H9 (cell line): Measurements from ENCODE around the gene CREG2. TPM values are rescaled to one million over a fixed set of nuclear protein-coding genes. Genes with fewer than 3 reads are reported as not detected.

Experiments used
- DNase-seq: peaks from one replicate; pipeline ENCODE4 v3.0.0-alpha.2; 2017
- H2AFZ ChIP-seq: one replicate; pipeline ENCODE4 v1.6.1; 2013; ENCODE audit warnings: mild to moderate bottlenecking, low read length, control low read depth, moderate library complexity
- H2AK5ac ChIP-seq: 2 replicates; pipeline ENCODE4 v1.6.1; 2013; ENCODE audit warnings: low read length, control low read depth, mixed read lengths; ENCODE audit not compliant: insufficient read length
- H2BK120ac ChIP-seq: one replicate; pipeline ENCODE4 v1.6.1; 2013; ENCODE audit warnings: low read depth, mild to moderate bottlenecking, low read length, control low read depth, inconsistent platforms; ENCODE audit not compliant: poor library complexity, severe bottlenecking
- H2BK12ac ChIP-seq: 2 replicates; pipeline ENCODE4 v1.6.1; 2013; ENCODE audit warnings: low read length, control low read depth, mixed read lengths, low read depth; ENCODE audit not compliant: insufficient read length
- H2BK15ac ChIP-seq: 2 replicates; pipeline ENCODE4 v1.6.1; 2013; ENCODE audit warnings: low read depth, low read length, control low read depth
- H2BK20ac ChIP-seq: one replicate; pipeline ENCODE4 v1.6.1; 2013; ENCODE audit warnings: low read depth, mild to moderate bottlenecking, low read length, control low read depth, inconsistent platforms; ENCODE audit not compliant: poor library complexity, severe bottlenecking
- H2BK5ac ChIP-seq: 2 replicates; pipeline ENCODE4 v1.6.1; 2013; ENCODE audit warnings: low read length, control low read depth, mixed read lengths; ENCODE audit not compliant: insufficient read length
- H3K14ac ChIP-seq: 2 replicates; pipeline ENCODE4 v1.6.1; 2013; ENCODE audit warnings: low read length, control low read depth; ENCODE audit not compliant: insufficient read depth
- H3K18ac ChIP-seq: 2 replicates; pipeline ENCODE4 v1.6.1; 2013; ENCODE audit warnings: low read depth, mild to moderate bottlenecking, mixed read lengths, low read length, control low read depth; ENCODE audit not compliant: insufficient read length
- H3K23ac ChIP-seq: 2 replicates; pipeline ENCODE4 v1.6.1; 2013; ENCODE audit warnings: low read length, control low read depth, mixed read lengths, low read depth; ENCODE audit not compliant: insufficient read length
- H3K23me2 ChIP-seq: 2 replicates; pipeline ENCODE4 v1.6.1; 2013; ENCODE audit warnings: low read depth, mild to moderate bottlenecking, mixed read lengths, low read length, control low read depth; ENCODE audit not compliant: insufficient read length, poor library complexity, severe bottlenecking
- H3K27ac ChIP-seq: 2 replicates; pipeline ENCODE4 v1.5.1; 2013; ENCODE audit warnings: low read length, control low read depth, mixed read lengths, low read depth; ENCODE audit not compliant: insufficient read length
- H3K27me3 ChIP-seq: 2 replicates; pipeline ENCODE4 v1.6.1; 2013; ENCODE audit warnings: low read length, control low read depth, inconsistent platforms; ENCODE audit not compliant: insufficient read depth
- H3K4ac ChIP-seq: 2 replicates; pipeline ENCODE4 v1.6.1; 2013; ENCODE audit warnings: low read depth, mild to moderate bottlenecking, control low read depth, inconsistent platforms, low read length, moderate library complexity
- H3K4me1 ChIP-seq: 2 replicates; pipeline ENCODE4 v1.6.1; 2013; ENCODE audit warnings: low read length, control low read depth, inconsistent platforms; ENCODE audit not compliant: insufficient read depth
- H3K4me2 ChIP-seq: 2 replicates; pipeline ENCODE4 v1.6.1; 2013; ENCODE audit warnings: low read length, control low read depth, mixed read lengths; ENCODE audit not compliant: insufficient read length, insufficient read depth
- H3K56ac ChIP-seq: 2 replicates; pipeline ENCODE4 v1.6.1; 2013; ENCODE audit warnings: low read depth, mild to moderate bottlenecking, mixed read lengths, low read length, control low read depth; ENCODE audit not compliant: insufficient read length
- H3K79me1 ChIP-seq: 2 replicates; pipeline ENCODE4 v1.6.1; 2013; ENCODE audit warnings: low read depth, mild to moderate bottlenecking, moderate library complexity, low read length, control low read depth, inconsistent platforms; ENCODE audit not compliant: insufficient read depth, poor library complexity, severe bottlenecking
- H3K79me2 ChIP-seq: 2 replicates; pipeline ENCODE4 v1.6.1; 2013; ENCODE audit warnings: low read length, control low read depth, inconsistent platforms; ENCODE audit not compliant: insufficient read depth
- H3K9ac ChIP-seq: 2 replicates; pipeline ENCODE4 v1.6.1; 2013; ENCODE audit warnings: low read length, control low read depth, mixed read lengths; ENCODE audit not compliant: insufficient read length; ENCODE audit errors: extremely low read depth
- H3K9me3 ChIP-seq: one replicate; pipeline ENCODE4 v1.6.1; 2013; ENCODE audit warnings: low read depth, low read length, inconsistent platforms; ENCODE audit not compliant: control insufficient read depth
- H3T11ph ChIP-seq: one replicate; pipeline ENCODE4 v1.6.1; 2013; ENCODE audit warnings: mild to moderate bottlenecking, low read length, control low read depth, inconsistent platforms
- H4K20me1 ChIP-seq: one replicate; pipeline ENCODE4 v1.6.1; 2013; ENCODE audit not compliant: control insufficient read depth, insufficient read length, insufficient read depth
- H4K5ac ChIP-seq: 2 replicates; pipeline ENCODE4 v1.6.1; 2013; ENCODE audit warnings: low read depth, mild to moderate bottlenecking, mixed read lengths, low read length, control low read depth; ENCODE audit not compliant: insufficient read length
- H4K8ac ChIP-seq: replicated peaks from 2 replicates; pipeline ENCODE4 v1.6.1; 2013; ENCODE audit warnings: low read length, control low read depth, mixed read lengths, low read depth; ENCODE audit not compliant: insufficient read length
- H4K91ac ChIP-seq: 2 replicates; pipeline ENCODE4 v1.6.1; 2013; ENCODE audit warnings: low read depth, mild to moderate bottlenecking, moderate library complexity, mixed read lengths, low read length, control low read depth; ENCODE audit not compliant: insufficient read length
- H3K27ac Mint-ChIP-seq, 3 experiments: 2 replicates in 2 of 3; 3 replicates in 1 of 3; pipeline ENCODE4 v1.8.0; 2020 to 2021; ENCODE audit warnings: mixed read lengths in 3 of 3, mild to moderate bottlenecking in 1 of 3, moderate library complexity in 1 of 3
- H3K27me3 Mint-ChIP-seq: 2 replicates; pipeline ENCODE4 v1.8.0; 2021; ENCODE audit warnings: low read depth, mild to moderate bottlenecking, moderate library complexity, mixed read lengths
- H3K36me3 Mint-ChIP-seq, 3 experiments: 2 replicates in 2 of 3; 3 replicates in 1 of 3; pipeline ENCODE4 v1.8.0; 2020 to 2021; ENCODE audit warnings: low read depth in 3 of 3, mixed read lengths in 3 of 3; ENCODE audit not compliant: insufficient read depth in 1 of 3
- H3K4me1 Mint-ChIP-seq, 2 experiments: 2 replicates each; pipeline ENCODE4 v1.8.0; 2020; ENCODE audit warnings: mixed read lengths in 2 of 2
- H3K4me3 Mint-ChIP-seq, 2 experiments: 2 replicates in 1 of 2; 3 replicates in 1 of 2; pipeline ENCODE4 v1.8.0; 2020 to 2021; ENCODE audit warnings: mild to moderate bottlenecking in 2 of 2, mixed read lengths in 2 of 2, moderate library complexity in 1 of 2
- H3K9me3 Mint-ChIP-seq, 2 experiments: 2 replicates in 1 of 2; 3 replicates in 1 of 2; pipeline ENCODE4 v1.8.0; 2020; ENCODE audit warnings: mild to moderate bottlenecking in 2 of 2, mixed read lengths in 2 of 2, moderate library complexity in 1 of 2
- WGBS: extraction: QIAGEN DNeasy Blood & Tissue Kit; methylation state at CpG from one replicate; pipeline ENCODE4 v1.1.7; 2013; ENCODE audit warnings: missing lambda C conversion rate, low lambda C conversion rate, mixed read lengths; ENCODE audit not compliant: insufficient read length; ENCODE audit errors: extremely low coverage; 5-methylcytosine and 5-hydroxymethylcytosine counted together
- total RNA-seq: library from RNA; stranded (reverse); gene quantifications from 2 replicates; pipeline ENCODE4 v1.2.1, GENCODE V29; 2021
- TF ChIP-seq, protein P1 (sequence below): fragments of 200-600 bp; sonication (generic); conservative IDR thresholded peaks from 3 replicates; pipeline ENCODE4 v1.8.0; 2021; ENCODE audit warnings: antibody characterized with exemption, mild to moderate bottlenecking

Gene CREG2
- total RNA-seq, 1 experiment from 2014 or later: 0.77 TPM

- Histone ChIP-seq H2BK5ac (no peak overlapping the region), H3K4me1 (no peaks in the 10 kb centered on the region; the same call in 1 of the 2 replicates), H2BK120ac (no peak overlapping the region), H3K4ac (no peak overlapping the region), H4K20me1 (no peaks in the 10 kb centered on the region), H3K4me2 (no peak overlapping the region), H2BK15ac (no peak overlapping the region), H3K9ac (no peak overlapping the region), H3K23ac (no peak overlapping the region), H3K79me2 (no peaks in the 10 kb centered on the region), H2AFZ (no peak overlapping the region), H3K79me1 (no peaks in the 10 kb centered on the region), H3K27ac (no peak overlapping the region), H4K5ac (no peak overlapping the region), H3K56ac (no peak overlapping the region), H4K91ac (no peak overlapping the region), H3K9me3 (no peaks in the 10 kb centered on the region), H3K18ac (no peak overlapping the region), H3K23me2 (no peaks in the 10 kb centered on the region), H3K27me3 (no peaks in the 10 kb centered on the region), H2BK12ac (no peak overlapping the region), H2AK5ac (no peak overlapping the region), H4K8ac (no peak overlapping the region), H3K14ac (no peak overlapping the region), H3T11ph (no peak overlapping the region), H2BK20ac (no peak overlapping the region)
- Mint-ChIP-seq H3K4me3 (no peak overlapping the region), H3K9me3 (no peaks in the 10 kb centered on the region), H3K36me3 (no peaks in the 10 kb centered on the region), H3K4me1 (peaks cover 18 to 22% of the 10 kb centered on the region in 2 experiments), H3K27me3 (no peaks in the 10 kb centered on the region; the same call in 1 of the 2 replicates), H3K27ac (no peak overlapping the region; a peak in 1 of 7 replicates)
- WGBS: no CpG with 5 or more reads among the region's 6 CpGs
- DNase-seq: no peak
- TF ChIP-seq, protein P1, sequence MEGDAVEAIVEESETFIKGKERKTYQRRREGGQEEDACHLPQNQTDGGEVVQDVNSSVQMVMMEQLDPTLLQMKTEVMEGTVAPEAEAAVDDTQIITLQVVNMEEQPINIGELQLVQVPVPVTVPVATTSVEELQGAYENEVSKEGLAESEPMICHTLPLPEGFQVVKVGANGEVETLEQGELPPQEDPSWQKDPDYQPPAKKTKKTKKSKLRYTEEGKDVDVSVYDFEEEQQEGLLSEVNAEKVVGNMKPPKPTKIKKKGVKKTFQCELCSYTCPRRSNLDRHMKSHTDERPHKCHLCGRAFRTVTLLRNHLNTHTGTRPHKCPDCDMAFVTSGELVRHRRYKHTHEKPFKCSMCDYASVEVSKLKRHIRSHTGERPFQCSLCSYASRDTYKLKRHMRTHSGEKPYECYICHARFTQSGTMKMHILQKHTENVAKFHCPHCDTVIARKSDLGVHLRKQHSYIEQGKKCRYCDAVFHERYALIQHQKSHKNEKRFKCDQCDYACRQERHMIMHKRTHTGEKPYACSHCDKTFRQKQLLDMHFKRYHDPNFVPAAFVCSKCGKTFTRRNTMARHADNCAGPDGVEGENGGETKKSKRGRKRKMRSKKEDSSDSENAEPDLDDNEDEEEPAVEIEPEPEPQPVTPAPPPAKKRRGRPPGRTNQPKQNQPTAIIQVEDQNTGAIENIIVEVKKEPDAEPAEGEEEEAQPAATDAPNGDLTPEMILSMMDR: no peak
Observed at GRCh38 chr2:101402630-101403029, 15.3 kb upstream of the CREG2 start.
